ENCODE measurements around the gene STK10.
"Not testable (repeated sequence)": the region's sequence is repeated elsewhere in the genome, so short reads cannot be mapped to it uniquely, and the experiment has no call there.

The STK10 gene

DNA sequence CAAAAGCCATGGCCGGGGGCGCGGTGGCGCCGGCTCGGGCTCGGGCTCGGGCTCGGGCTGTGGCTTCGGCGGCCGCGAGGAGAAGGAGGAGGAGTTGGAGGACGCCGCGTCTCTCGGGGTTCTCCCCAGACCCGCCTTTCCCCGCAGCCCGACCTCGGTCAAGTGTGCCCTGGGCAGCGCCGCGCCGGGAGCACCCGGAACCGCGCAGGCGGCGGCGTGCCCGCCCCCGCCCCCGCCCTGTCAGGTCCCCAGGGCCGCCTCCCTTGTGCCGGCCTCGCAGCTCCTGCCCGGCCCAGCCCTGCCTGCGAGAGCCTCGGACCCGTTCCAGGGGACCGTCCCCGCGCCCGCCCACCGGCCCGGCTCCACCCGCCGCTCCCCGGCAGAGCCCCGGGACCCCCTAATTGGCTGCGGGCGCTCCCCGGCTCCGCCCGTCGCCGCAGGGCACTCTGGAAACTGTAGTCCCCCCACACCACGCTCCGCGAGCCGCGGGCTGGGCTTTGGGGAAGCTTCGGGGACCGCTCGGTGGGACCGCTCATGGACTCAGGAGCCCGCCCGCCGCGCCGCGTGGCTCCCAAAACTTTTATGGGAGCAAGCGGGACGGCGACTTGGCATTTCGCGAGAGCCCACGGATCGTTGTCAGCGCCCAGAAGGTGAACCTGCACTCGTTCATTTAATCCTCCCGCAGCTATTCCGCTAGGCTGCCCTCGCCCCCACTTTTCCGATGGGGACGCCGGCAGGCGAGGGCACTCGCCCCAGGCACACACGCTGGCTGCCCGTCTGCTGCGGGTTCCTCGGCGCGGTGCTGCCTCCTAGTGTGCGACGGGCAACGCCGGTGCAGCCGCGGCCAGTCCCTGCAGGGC is at the start of gene STK10:
STK10 (minus strand) TSS at position 192 of the 860 bp plus-strand sequence; CDS start at position 10, 182 bp downstream.
- DNase-seq = peak; percentile 68

DNA sequence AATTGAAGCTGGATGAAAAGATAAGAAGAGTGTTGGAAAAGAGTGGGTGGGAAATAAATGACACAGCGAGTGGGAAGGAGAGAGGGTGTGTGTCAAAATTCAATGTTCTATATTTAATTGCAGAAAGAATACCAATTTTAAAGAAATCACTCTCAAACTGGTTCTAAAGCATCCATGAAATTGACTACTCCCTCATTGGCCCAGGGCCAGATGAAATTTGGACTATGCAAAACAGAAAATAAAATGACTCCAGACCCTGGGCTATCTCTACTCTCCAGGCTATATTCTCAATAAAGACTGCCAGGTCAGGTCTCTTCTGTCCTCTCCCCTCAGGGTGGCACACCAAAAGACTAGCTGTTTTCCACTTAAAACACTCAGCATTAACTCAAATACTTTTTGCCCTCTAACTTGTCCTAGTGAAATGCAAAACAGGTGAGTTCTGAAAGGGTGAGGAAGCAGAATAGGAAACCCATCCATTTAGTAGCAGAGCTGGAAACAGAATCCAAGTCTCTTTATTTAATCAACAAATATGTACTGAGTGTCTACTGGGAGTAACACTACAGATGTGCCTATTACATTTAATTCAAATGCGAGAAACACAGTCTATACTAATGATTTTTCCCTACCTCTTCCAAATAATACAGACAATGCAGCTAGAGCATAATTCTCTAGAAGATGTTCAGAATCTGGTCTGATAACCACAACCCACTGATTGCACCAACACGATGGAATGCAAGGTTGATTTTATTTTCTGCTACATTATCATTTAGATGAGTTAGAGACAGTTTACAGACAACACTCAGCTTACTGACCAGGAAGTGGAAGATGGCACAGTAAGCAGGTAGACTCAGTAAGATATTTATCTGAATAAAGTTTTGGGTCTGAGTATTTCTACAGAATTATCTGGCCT is 48.1 kb upstream of the STK10 start:
- no peak for DNase-seq

DNA sequence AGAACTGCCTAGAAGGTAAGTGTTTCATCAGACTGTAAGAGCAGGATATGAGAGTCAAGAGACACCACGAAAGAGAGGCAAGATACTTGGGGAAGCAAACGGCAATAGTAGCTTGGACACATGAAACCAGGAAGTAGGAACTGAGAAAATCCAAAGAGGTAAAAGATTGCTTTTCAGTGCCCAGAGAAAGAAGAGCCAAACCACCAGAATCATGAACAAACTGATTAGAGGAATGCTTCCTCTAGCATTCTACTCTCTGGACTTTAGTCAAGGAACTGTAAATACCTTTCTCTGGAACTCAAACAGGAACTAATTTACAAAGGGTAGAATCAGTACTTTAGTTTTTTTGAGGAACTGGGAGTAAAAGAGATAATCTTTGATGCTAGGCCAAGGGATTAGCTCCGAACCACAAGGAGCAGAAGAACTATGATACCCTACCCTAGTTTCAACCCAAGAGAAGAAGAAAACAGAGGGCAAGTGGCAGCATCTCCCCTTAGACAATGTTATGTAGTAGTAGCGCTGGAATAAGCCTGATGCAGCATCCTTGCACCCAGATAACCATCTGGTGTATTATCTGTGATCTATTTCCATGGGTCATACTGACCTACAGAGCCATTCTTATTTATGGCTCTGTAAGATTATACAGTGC is 47.2 kb upstream of the STK10 start:
- DNase-seq = no peak

DNA sequence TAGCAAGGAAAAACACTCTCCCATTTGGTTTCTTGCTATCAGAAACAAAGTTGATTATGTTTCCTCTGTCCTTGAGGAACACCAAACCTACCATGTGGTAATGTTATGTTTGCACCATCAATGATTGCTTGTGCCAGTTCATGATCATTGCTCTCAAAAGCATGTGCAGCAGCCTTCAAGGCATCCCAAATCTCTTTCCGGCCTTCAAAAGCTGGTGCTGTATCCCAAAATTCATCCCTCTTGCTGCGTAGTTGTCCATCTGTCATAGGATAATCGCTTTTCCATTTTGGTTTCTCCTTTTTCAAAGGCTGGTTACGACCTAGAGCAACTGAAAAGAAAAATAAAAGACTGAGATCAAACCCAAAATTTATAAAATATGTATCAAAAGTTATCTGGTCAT is 46.0 kb upstream of the STK10 start:
- no peak for DNase-seq

DNA sequence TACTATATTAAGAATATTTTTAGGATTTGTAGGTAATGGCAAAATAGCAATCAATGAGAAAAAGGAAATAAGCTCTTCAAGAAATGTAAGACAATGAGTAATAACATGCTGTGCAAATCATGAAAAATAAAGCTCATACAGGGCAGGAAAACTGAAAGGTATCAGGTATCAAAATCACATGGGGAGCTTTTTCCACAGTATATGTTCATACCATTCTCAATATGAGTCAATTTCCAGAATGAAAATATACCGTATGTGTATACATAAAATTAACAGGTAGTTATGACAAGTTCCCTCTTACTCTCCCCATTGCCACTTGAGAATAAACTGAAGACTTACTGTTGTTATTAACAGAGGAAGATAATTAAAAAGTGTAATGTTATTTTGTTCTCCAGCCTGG is 41.9 kb upstream of the STK10 start:
- DNase-seq = no peak

DNA sequence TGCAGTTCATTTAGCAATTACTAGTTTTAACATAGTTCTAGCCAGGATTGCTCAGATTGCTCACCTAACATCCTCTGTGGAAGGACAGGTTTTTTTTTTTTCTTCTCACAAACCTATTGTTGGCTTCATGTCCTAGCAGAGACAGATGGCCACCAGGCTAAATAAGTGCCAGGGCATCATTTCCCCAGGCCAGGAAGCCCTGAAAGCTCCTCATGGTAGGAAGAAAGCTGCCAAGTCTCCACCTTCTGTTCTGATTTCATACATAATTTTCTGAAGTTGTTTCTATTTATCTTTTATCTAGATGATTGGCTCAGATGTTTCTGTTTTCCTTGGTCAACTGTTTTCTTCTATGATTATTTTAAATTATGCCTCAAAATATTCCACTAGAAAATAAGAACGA is 37.0 kb upstream of the STK10 start:
- DNase-seq = no peak

DNA sequence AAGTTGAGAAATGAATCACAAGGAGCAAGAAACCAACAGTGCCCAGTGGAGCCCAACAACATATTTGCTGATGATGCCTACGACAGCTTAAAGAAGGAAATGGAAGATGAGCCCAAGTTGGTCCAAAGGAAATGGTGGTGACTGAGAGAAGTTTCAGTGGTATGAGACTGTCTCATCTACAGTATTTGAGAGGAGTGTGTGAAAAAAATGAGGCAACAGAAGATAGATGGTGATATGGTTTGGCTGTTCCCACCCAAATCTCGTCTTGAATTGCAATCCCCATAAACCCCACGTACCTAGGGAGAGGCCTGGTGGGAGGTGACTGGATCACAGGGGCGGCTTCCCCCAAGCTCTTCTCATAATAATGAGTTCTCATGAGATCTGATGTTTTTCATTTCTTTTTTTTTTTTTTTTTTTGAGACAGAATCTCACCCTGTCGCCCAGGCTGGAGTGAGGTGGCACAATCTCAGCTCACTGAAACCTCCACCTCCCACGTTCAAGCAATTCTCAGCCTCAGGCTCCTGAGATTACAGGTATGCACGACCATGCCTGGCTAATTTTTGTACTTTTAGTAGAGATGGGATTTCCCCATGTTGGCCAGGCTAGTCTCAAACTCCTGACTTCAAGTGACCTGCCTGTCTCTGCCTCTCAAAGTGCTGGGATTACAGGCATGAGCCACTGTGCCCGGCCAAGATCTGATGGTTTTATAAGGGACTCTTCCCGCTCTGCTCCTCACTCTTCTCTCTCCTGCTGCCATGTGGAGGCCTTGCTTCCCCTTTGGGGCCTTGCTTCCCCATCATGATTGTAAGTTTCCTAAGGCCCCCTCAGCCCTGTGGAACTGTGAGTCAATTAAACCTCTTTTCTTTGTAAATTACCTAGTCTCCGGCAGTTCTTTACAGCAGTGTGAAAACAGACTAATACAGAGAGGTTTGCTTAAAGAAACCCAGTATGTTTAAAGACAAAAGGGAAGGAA is 36.2 kb upstream of the STK10 start:
- no peak for DNase-seq

DNA sequence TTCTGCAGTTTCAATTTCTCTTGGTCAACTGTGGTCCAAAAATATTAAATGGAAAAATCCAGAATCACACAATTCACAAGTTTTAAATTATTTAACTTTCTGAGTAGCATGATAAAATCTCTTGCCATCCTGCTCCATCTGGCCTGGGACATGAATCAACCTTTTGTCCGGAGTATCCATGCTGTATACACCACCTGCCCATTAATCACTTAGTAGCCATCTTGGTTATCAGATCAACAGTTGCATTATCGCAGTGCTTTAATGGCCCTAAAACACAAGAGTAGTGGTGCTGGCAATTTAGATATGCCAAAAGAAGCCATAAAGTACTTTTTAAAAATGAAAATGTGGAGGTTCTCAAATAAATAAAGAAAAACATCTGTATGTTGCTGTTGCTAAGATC is 31.3 kb upstream of the STK10 start:
- DNase-seq = no peak

DNA sequence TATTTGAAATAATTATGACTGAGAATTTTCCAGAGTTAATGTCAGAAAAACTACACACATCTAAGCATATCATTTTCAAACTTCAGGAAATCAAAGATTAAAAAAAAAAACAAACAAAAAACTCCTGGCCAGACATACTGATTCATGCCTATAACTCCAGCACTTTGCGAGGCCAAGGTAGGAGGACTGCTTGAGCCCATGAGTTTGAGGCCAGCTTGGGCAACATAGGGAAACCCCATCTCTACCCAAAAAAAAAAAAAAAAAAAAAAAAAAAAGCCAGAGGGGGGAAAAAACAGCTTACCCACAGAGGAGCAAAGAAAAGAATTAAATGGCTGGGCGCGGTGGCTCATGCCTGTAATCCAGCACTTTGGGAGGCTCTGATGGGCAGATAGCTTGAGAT is 28.3 kb upstream of the STK10 start:
- no peak for DNase-seq

DNA sequence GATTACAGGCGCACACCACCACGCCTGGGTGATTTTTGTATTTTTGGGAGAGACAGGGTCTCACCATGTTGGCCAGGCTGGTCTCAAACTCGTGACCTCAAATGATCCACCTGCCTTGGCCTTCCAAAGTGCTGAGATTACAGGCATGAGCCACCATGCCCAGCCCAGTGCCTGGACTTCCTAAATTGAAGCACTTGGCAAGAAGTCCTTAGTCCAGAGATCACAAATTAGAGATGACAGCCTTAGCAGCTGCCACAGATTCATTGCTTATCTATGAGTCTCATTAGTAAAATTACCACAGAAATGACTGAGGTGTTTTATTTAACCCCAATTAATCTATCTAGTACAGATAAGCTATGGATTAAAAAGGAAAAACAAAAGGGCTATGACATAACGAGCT is 25.1 kb upstream of the STK10 start:
- no peak for DNase-seq

DNA sequence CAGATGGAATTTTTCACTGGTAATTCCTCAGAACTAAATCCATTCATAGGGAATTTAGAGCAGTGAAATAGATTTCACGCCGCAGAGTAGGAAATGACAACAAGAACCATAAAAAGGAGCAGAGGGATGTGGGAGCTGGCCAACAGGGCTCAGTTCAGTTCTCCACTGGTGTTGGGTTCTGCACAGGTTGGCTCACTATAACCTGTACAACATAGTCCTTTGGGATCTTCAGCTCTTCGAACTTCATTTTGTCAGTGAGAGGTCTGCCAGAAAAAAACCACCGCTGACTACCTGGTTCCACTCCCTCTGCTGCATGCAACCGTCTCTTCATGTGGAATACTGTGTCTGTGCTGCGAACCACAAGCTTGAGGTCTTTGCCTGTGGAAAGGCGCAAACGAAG is 23.7 kb upstream of the STK10 start:
- no peak for DNase-seq

DNA sequence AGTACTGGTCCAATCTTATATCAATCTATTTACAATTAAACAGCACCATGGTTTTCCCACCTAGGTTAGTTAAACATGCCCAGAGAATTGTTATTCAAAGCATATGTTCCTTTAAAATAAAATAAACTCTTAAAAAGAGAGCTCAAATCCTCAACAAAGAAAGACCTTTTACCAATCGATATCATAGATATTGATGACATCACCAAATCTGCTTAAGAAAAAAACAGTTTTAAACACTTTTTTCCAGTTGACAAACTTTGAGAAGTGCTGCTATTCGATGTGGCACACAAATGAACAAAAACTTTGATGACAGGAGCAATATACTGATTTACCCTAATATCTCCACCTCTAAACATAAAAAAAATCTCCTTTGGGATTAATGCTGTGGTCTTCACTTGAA is 21.7 kb upstream of the STK10 start:
- DNase-seq = no peak

DNA sequence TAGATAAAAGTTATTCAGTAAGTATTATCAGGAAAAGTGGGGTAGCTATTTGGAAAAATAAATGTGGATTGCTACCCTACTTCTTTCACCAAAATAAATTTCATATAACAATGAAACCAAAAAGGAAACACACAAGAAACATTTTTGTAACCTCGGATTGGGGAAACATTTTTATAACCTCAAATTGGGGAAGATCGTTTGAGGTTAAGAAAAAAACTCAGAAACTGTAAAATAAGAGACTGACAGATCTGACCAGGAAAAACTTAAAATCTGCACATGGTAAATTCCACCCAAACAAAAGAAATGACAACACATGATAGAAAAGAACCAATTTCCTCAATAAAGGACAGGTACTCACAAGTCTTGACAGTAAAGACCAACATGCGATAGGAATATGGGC is 19.5 kb upstream of the STK10 start:
- no peak for DNase-seq

DNA sequence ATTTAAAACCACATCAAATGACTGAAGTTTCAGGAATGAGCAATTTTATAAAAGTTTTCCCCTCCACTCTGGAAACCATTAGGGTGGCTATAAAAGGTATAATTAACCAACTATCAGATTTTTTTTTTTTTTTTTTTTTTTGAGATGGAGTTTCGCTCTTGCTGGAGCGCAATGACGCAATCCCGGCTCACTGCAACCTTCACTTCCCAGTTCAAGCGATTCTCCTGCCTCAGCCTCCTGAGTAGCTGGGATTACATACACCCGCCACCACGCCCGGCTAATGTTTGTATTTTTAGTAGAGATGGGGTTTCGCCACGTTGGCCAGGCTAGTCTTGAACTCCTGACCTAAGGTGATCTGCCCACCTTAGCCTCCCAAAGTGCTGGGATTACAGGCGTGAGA is 18.0 kb upstream of the STK10 start:
- not testable (repeated sequence) for DNase-seq

DNA sequence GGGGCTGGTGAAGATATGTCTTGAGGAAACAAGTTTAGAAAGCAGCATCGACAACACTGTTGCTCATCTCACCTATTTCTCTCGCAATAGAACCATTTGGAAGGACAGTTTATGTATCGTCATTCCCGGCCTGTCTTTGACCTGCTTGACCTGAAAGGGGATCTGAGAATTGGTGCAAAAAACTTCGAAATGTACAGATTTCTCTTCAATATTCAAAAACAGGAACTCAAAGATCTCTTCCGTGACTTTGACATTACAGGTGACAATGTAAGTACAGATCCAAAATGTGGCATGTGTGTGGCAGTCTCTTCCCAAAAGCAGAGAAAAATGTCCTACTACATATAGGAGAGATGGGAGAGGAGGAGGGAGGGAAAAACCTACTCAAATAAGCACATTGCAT is 12.5 kb upstream of the STK10 start:
- no peak for DNase-seq

DNA sequence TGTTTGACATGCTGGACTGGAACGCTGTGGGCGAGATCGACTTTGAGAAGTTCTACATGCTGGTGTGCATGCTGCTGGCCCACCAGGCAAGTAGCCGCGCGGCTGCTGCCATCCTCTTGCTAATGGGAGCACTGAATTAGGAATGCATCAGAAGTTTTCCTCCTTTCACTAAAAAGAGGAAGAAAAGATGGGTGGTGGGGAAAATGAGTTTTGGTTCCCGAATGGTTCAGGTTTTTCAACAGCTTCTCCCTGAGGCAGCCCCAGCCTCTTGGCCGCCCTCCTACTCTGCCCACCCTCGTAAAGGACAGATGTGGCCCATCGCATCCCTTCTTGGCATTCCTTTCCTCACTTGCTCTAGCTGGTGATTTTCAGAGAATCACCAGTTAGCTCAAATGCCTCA is 11.4 kb upstream of the STK10 start:
- DNase-seq = no peak

DNA sequence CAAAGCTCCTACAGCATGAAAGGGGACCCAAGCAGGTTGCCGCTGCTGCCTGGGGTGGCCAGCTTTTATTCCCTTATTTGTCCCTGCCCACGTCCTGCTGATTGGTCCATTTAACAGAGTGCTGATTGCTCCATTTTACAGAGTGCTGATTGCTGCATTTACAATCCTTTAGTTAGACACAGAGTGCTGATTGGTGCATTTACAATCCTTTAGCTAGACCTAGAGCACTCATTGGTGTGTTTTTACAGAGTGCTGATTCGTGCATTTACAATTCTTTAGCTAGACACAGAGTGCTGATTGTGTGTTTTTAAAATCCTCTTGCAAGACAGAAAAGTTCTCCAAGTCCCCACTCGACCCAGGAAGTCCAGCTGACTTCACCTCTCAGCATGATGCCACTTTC is 9.8 kb upstream of the STK10 start:
- not testable (repeated sequence) for DNase-seq

DNA sequence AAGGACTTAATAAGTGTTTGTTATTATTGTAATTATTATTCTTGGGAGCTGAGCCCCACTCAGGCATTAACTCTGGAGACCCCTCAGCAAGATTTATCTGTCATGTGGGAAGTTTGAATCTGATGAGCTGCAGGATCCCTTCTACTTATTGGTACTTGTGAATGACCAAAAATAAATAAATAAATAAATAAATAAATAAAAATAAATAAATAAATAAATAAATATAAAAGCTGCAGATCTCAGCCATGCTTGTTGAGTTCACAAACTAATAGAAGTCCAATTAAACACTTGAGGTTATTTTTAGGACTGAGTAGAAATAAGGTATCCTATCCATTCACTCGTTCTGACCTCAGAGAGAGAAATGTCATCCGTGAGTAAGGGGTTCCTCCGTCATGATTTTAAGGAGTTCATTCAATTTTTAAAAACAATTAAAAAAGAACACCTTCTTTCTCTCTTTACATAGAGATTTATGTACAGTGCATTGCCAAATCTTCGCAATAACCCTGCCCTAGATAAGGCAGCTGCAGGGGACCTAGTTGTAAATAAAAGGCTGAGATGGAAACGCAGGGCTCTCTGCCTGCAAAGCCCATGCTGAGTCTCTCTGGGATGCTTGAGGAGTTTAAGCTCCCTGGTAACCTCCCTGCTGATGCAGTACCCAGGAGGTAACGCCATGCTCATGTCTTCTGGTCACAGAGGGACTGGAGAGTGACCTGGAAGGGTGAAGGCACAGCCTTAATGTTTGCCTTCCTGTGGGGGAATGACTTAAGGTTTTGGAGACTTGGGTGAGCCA is 7.2 kb upstream of the STK10 start:
- DNase-seq = no peak

DNA sequence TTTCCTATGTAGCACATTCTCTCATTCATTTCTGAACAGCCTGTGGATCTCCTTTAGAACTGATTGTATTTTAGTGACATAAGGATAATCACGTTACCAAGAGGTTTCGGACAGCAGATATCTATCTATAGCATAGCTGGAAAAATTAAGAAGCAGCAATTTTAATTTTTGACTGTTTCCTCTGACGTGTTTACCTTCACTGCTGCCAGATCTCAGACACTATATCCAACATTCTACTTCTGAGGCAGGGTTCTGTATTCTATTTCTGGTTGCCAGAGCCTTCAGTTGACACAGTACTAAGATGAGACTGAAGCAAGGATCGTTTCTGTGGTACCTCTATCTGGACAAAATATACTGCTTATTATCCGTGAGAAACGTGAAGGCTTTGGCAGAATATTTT is 5.8 kb upstream of the STK10 start, which contains the start of gene EFCAB9:
EFCAB9 (plus strand) TSS at position 301 of the 400 bp plus-strand sequence; CDS start at position 302, 1 bp downstream.
- no peak for DNase-seq

DNA sequence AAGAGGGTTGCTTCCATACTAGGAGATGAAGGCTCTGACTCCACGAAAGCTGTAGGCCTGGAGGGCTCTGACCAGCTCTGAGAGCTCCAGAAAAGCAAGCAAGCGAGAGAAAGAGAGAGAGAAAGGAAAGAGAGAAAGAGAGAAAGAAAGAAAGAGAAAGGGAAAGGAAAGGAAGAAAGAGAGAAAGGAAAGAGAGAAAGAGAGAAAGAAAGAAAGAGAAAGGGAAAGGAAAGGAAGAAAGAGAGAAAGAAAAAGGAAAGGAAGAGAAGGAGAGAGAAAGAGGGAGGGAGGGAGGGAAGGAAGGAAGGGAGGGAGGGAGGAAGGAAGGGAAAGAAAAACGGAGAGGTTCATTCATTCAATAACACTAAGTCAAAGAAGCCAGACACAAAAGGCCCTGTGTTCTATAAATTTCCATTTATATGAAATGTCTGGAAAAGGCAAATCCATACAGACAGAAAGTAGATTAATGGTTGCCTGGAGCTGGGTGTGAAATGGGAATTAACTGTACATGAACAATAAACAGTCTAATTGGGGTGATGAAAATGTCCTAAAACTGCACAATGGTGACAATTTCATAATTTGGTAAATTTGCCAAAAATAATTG is 1.8 kb upstream of the STK10 start:
- DNase-seq = no peak

Data from NCI-H1105 (cell line).